Peyer's patch (tissue), 4 donors: ENCODE data around the gene ZNF414.

Experiments
- CTCF ChIP-seq, 6 experiments: fragments of 450-650 bp in 4 of 6; fragments of 200-600 bp in 2 of 6; sonication (generic) in 1 of 6; IDR thresholded peaks; one replicate each; pipeline ENCODE4 v1.5.1; 2017 to 2019; ENCODE audit warnings: antibody characterized with exemption in 6 of 6, mild to moderate bottlenecking in 3 of 6, moderate library complexity in 1 of 6
- POLR2A ChIP-seq, 2 donors: fragments of 450-650 bp; IDR thresholded peaks; one replicate each; pipeline ENCODE4 v1.5.1; 2017; ENCODE audit warnings: antibody characterized with exemption in 2 of 2, mild to moderate bottlenecking in 2 of 2, moderate library complexity in 2 of 2

GRCh38 chr19:8461376-8461775 is 52.6 kb downstream of the ZNF414 start:
- TF ChIP-seq POLR2A (IDR thresholded peaks at IDR 0.05) (no peak), CTCF (IDR thresholded peaks at IDR 0.05) (no peak)
